Activated T-helper 2 cell treated with anti-CD3 and anti-CD28 coated beads, Interferon-gamma antibody, Interleukin-2, Interleukin-4, amounts not matched to agents 10 μg/mL and 5 μg/mL and 100 μg/mL, durations not matched to agents 14 hours and 24 hours and 36 hours (primary cell): ENCODE data around the gene PTOV1. TPM values are rescaled to one million over a fixed set of nuclear protein-coding genes. Genes with fewer than 3 reads are reported as not detected.

Experiments
- DNase-seq: peaks from one replicate; pipeline ENCODE4 v3.0.0; 2021; ENCODE audit warnings: low spot score
- H3K27ac Mint-ChIP-seq: one replicate; pipeline ENCODE4 v1.8.0; 2021; ENCODE audit warnings: mixed read lengths
- H3K27me3 Mint-ChIP-seq: one replicate; pipeline ENCODE4 v1.8.0; 2021; ENCODE audit warnings: low read depth, mixed read lengths
- H3K36me3 Mint-ChIP-seq: one replicate; pipeline ENCODE4 v1.8.0; 2021; ENCODE audit warnings: low read depth, mixed read lengths
- H3K4me1 Mint-ChIP-seq: one replicate; pipeline ENCODE4 v1.8.0; 2021; ENCODE audit warnings: low read depth, mixed read lengths
- H3K4me3 Mint-ChIP-seq: one replicate; pipeline ENCODE4 v1.8.0; 2021; ENCODE audit warnings: low read depth, mild to moderate bottlenecking, moderate library complexity, mixed read lengths
- H3K9me3 Mint-ChIP-seq: one replicate; pipeline ENCODE4 v1.8.0; 2021; ENCODE audit warnings: mixed read lengths
- intact Hi-C: fragments of 100-400 bp; cut with micrococcal nuclease; formaldehyde crosslinking; loops from one replicate; pipeline ENCODE4 v1.15.1; 2023
- total RNA-seq: library from RNA; stranded (reverse); gene quantifications from 2 replicates; pipeline ENCODE4 v1.2.3, GENCODE V29; 2022

Gene PTOV1
- total RNA-seq, 1 donor from 2014 or later, result 127 TPM

GRCh38 chr19:49850221-49850486 is 805 bp upstream of the PTOV1 start:
- Mint-ChIP-seq H3K27ac (peak overlapping the region; percentile 96), H3K4me3 (peak overlapping the region; percentile 89), H3K9me3 (peaks cover 5% of the 10 kb centered on the region), H3K36me3 (peaks cover 15% of the 10 kb centered on the region), H3K27me3 (no peaks in the 10 kb centered on the region), H3K4me1 (peaks cover 37% of the 10 kb centered on the region)
- DNase-seq, result no peak
- intact Hi-C loops, result loop anchor here (1.0 kb wide), 1 partner anchor 27 kb away; the partner anchor contains the start of genes AKT1S1 and TBC1D17

GRCh38 chr19:49851456-49852259 is 699 bp downstream of the PTOV1 start:
- Mint-ChIP-seq H3K4me3 (peak overlapping the region; percentile 78), H3K36me3 (peaks cover 24% of the 10 kb centered on the region), H3K4me1 (peaks cover 37% of the 10 kb centered on the region), H3K27ac (peak overlapping the region; percentile 67), H3K9me3 (peaks cover 5% of the 10 kb centered on the region), H3K27me3 (no peaks in the 10 kb centered on the region)
- intact Hi-C loops, result loop anchor here (1.0 kb wide), 1 partner anchor 16 kb away; the partner anchor contains the start of gene PNKP
- no peak for DNase-seq

GRCh38 chr19:49852631-49853126 is 1.7 kb downstream of the PTOV1 start:
- Mint-ChIP-seq H3K4me3 (peak overlapping the region; percentile 78), H3K27me3 (no peaks in the 10 kb centered on the region), H3K9me3 (peaks cover 5% of the 10 kb centered on the region), H3K27ac (peak overlapping the region; percentile 67), H3K4me1 (peaks cover 36% of the 10 kb centered on the region), H3K36me3 (peaks cover 28% of the 10 kb centered on the region)
- DNase-seq, result no peak
- intact Hi-C loops, result no loop called here

- DNase-seq, result no peak
- peaks cover 4% of the 10 kb centered on the region for H3K9me3 Mint-ChIP-seq
- peaks cover 27% of the 10 kb centered on the region for H3K36me3 Mint-ChIP-seq
- intact Hi-C loops, result no loop called here
- peak overlapping the region; percentile 52 for H3K4me3 Mint-ChIP-seq
- H3K27ac Mint-ChIP-seq, result no peak overlapping the region
- H3K4me1 Mint-ChIP-seq, result peaks cover 25% of the 10 kb centered on the region
- no peaks in the 10 kb centered on the region for H3K27me3 Mint-ChIP-seq
Measured at GRCh38 chr19:49853852-49854377, 3.0 kb downstream of the PTOV1 start.

GRCh38 chr19:49854378-49855263 is 3.7 kb downstream of the PTOV1 start:
- DNase-seq, result no peak
- Mint-ChIP-seq H3K9me3 (no peaks in the 10 kb centered on the region), H3K36me3 (peaks cover 23% of the 10 kb centered on the region), H3K4me1 (peaks cover 21% of the 10 kb centered on the region), H3K4me3 (no peak overlapping the region), H3K27me3 (no peaks in the 10 kb centered on the region), H3K27ac (no peak overlapping the region)
- intact Hi-C loops, result no loop called here

DNA sequence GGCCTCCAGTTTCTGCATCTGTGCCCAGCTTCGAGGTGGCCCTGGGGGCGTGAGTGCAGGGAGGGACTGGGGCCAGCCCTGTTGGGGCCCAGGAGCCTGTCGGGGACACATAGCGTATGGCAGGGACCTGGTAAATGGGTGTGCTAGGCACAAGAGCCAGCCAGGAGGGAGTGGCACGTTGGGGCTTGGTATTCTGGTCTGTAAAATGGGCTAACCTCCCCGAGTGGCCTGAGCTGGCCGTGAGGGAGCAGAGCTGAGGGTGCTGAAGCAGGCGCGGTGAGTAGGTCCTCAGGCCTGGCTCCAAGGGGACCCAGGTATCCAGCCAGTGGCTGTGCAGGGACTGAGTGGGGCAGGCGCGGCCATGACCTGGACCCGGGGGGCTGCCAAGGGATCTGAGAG is 4.3 kb downstream of the PTOV1 start:
- no peak for DNase-seq

DNA sequence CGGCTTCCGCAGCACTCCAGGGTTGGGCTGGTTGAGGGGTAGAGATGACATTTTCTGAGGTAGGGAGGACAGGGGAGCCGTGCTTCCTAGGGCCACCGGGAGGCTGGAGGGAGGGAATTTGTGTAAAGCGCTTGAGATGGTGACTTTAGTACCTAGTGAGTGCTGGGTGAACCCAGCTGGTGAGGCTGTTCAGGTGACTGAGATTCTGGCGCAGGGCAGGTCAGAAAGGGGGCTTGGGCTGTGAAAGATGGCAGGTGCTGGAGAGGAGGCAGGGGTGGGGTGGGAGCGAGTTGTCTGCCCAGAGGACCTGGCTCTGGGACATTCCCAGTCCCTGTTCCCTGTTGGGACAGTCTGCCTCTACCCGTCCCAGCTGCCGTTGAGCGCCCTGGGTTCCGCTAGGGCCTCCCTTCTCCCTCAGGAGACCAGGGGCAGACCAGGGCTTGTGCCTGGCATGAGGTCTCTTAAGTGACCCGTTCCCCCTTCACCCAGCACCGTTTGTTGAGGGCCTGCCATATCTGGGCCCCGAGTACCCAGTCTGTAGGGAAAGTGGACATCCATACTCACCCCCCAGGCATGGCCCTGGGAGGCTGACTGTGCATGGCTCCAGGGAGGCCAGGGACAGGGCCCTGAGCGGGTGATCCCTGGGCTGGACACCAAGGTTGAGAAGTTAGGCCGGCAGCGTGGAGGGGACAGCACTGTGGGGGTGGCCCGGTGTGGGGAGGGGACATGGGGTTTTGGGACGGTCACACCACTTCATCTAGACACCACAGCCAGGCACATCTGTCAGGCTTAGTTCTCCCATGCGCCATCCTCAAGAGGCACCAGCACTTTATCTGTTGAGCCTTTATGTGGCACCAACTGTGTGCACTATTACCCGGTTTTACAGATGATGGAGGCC is 5.0 kb downstream of the PTOV1 start:
- H3K4me1 Mint-ChIP-seq, result peaks cover 14% of the 10 kb centered on the region
- H3K27ac Mint-ChIP-seq, result no peak overlapping the region
- H3K9me3 Mint-ChIP-seq, result no peaks in the 10 kb centered on the region
- H3K27me3 Mint-ChIP-seq, result no peaks in the 10 kb centered on the region
- intact Hi-C loops, result no loop called here
- H3K4me3 Mint-ChIP-seq, result no peak overlapping the region
- H3K36me3 Mint-ChIP-seq, result peaks cover 28% of the 10 kb centered on the region
- DNase-seq, result no peak

More for the DNA sequence above, 4.3 kb downstream of the PTOV1 start:
- peaks cover 22% of the 10 kb centered on the region for H3K36me3 Mint-ChIP-seq
- H3K27me3 Mint-ChIP-seq, result no peaks in the 10 kb centered on the region
- H3K4me1 Mint-ChIP-seq, result peaks cover 14% of the 10 kb centered on the region
- intact Hi-C loops, result no loop called here
- no peak overlapping the region for H3K4me3 Mint-ChIP-seq
- H3K27ac Mint-ChIP-seq, result no peak overlapping the region
- no peaks in the 10 kb centered on the region for H3K9me3 Mint-ChIP-seq

DNA sequence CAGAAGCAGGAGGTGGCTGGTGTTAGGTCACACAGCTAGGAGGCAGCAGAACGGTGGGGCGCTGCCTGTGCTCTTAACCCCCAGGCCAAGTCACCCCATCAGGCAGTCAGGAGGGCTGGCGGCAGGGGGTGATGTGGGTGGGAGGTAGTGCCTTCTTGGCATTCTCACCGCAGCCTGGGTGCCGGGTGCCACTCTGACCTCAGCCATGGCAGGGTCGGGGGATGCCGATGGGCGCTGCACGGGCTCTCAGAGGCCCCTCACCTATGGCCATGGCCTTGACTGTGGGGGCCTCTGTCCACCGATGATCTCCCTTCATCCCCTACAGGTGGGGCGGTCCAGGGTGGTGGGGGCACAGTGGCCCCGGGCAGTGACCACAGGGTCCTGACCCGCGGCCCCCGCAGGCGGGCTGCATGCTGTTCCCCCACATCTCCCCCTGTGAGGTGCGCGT is 5.6 kb downstream of the PTOV1 start:
- no peak overlapping the region for H3K4me3 Mint-ChIP-seq
- H3K36me3 Mint-ChIP-seq, result peaks cover 34% of the 10 kb centered on the region
- no peak for DNase-seq
- intact Hi-C loops, result no loop called here
- H3K4me1 Mint-ChIP-seq, result peaks cover 14% of the 10 kb centered on the region
- H3K27me3 Mint-ChIP-seq, result no peaks in the 10 kb centered on the region
- H3K27ac Mint-ChIP-seq, result no peak overlapping the region
- H3K9me3 Mint-ChIP-seq, result no peaks in the 10 kb centered on the region

GRCh38 chr19:49857061-49857837 is 6.3 kb downstream of the PTOV1 start:
- Mint-ChIP-seq H3K27me3 (no peaks in the 10 kb centered on the region), H3K27ac (no peak overlapping the region), H3K4me3 (no peak overlapping the region), H3K36me3 (peaks cover 38% of the 10 kb centered on the region), H3K9me3 (no peaks in the 10 kb centered on the region), H3K4me1 (peaks cover 11% of the 10 kb centered on the region)
- DNase-seq, result no peak
- intact Hi-C loops, result no loop called here

- no peak for DNase-seq
- no peak overlapping the region for H3K27ac Mint-ChIP-seq
- H3K36me3 Mint-ChIP-seq, result peaks cover 36% of the 10 kb centered on the region
- H3K27me3 Mint-ChIP-seq, result no peaks in the 10 kb centered on the region
- intact Hi-C loops, result no loop called here
- H3K4me3 Mint-ChIP-seq, result no peak overlapping the region
- peaks cover 6% of the 10 kb centered on the region for H3K4me1 Mint-ChIP-seq
- no peaks in the 10 kb centered on the region for H3K9me3 Mint-ChIP-seq
Measured at GRCh38 chr19:49857838-49858087, 6.8 kb downstream of the PTOV1 start.

DNA sequence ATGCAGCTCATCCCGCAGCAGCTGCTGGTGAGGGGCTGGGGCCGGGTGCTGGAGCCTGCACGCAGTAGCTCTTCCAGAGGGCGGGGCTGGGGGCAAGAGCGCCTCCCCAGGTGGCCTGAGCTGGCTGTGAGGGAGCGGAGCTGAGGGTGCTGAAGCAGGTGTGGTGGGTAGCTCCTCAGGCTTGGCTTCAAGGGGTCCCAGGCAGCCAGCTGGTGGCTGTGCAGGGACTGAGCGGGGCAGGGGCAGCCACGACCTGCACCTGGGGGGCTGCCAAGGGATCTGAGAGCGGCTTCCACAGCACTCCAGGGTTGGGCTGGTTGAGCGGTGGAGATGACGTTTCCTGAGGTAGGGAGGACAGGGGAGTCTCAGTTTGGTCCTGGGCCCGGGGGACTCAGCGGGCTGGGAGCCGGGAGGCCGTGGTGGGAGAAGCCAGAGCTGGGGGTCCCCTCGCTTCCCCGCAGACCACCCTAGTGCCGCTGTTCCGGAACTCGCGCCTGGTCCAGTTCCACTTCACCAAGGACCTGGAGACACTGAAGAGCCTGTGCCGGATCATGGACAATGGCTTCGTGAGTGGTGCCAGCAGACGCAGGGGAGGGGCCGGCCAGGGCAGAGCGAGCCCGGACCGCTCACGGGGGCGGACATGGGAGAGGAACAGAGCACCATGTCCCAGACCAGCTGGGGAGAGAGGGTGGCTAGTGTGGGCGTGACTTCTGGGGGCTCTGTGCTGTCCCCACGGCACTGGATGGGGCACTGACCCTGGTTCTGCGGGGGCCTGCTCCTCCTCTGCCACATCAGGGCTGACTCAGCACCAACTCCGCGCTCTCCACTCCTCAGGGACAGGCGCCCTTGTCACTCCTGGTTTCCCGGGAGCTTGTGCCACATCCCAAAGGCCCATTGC is 7.4 kb downstream of the PTOV1 start:
- no peak overlapping the region for H3K27ac Mint-ChIP-seq
- H3K4me1 Mint-ChIP-seq, result peaks cover 3% of the 10 kb centered on the region
- H3K36me3 Mint-ChIP-seq, result peaks cover 37% of the 10 kb centered on the region
- no peaks in the 10 kb centered on the region for H3K27me3 Mint-ChIP-seq
- DNase-seq, result no peak
- H3K4me3 Mint-ChIP-seq, result no peak overlapping the region
- H3K9me3 Mint-ChIP-seq, result no peaks in the 10 kb centered on the region
- intact Hi-C loops, result no loop called here
